Measurements from ENCODE around the gene BMPR1A.
"Not testable (repeated sequence)": the region's sequence is repeated elsewhere in the genome, so short reads cannot be mapped to it uniquely, and the experiment has no call there.

GRCh38 chr10:86978457-86978856 lies 222.0 kb downstream of the BMPR1A start:
- TF ChIP-seq CTCF (conservative IDR thresholded peaks at IDR 0.05; ENCODE audit: low read length); EZH2phosphoT487 (IDR thresholded peaks at IDR 0.05; ENCODE audit: borderline replicate concordance): not testable (repeated sequence)

Data from Loucy (cell line).